Activated naive CD8-positive, alpha-beta T cell treated with anti-CD3 and anti-CD28 coated beads, Interleukin-2, amount 50 U/mL, for 24 hours (primary cell): Measurements from ENCODE around the gene LGALS3BP.

Experiments
- ATAC-seq: fragments of 150-1000 bp; cut with Tn5 transposase; one replicate; pipeline ENCODE4 v1.10.0; 2021
- DNase-seq: peaks from one replicate; pipeline ENCODE4 v3.0.0; 2021
- H3K27ac Mint-ChIP-seq: one replicate; pipeline ENCODE4 v1.8.0; 2021; ENCODE audit warnings: mild to moderate bottlenecking, mixed read lengths
- H3K27me3 Mint-ChIP-seq: one replicate; pipeline ENCODE4 v1.8.0; 2021; ENCODE audit warnings: mixed read lengths
- H3K36me3 Mint-ChIP-seq: one replicate; pipeline ENCODE4 v1.8.0; 2021; ENCODE audit warnings: low read depth, mixed read lengths
- H3K4me1 Mint-ChIP-seq: one replicate; pipeline ENCODE4 v1.8.0; 2021; ENCODE audit warnings: mixed read lengths
- H3K4me3 Mint-ChIP-seq: one replicate; pipeline ENCODE4 v1.8.0; 2021; ENCODE audit warnings: mild to moderate bottlenecking, moderate library complexity, mixed read lengths
- H3K9me3 Mint-ChIP-seq: one replicate; pipeline ENCODE4 v1.8.0; 2021; ENCODE audit warnings: mixed read lengths

LGALS3BP gene

GRCh38 chr17:78922816-78923498 is 56.8 kb downstream of the LGALS3BP start:
- peaks cover 14% of the 10 kb centered on the region for H3K27me3 Mint-ChIP-seq
- no peak overlapping the region for H3K27ac Mint-ChIP-seq
- H3K4me3 Mint-ChIP-seq: no peak overlapping the region
- DNase-seq: no peak
- H3K9me3 Mint-ChIP-seq: no peaks in the 10 kb centered on the region
- H3K36me3 Mint-ChIP-seq: no peaks in the 10 kb centered on the region
- ATAC-seq: no peak
- H3K4me1 Mint-ChIP-seq: peaks cover 12% of the 10 kb centered on the region

- ATAC-seq: no peak
- Mint-ChIP-seq H3K4me1 (peaks cover 20% of the 10 kb centered on the region), H3K4me3 (no peak overlapping the region), H3K36me3 (no peaks in the 10 kb centered on the region), H3K9me3 (no peaks in the 10 kb centered on the region), H3K27me3 (peaks cover 8% of the 10 kb centered on the region), H3K27ac (no peak overlapping the region)
- no peak for DNase-seq
Measured at GRCh38 chr17:78921437-78921971, 58.2 kb downstream of the LGALS3BP start.
